ENCODE data around the gene LPGAT1. TPM values are rescaled to one million over a fixed set of nuclear protein-coding genes. Genes with fewer than 3 reads are reported as not detected.

The LPGAT1 gene
- total RNA-seq, 1 experiment from 2014 or later = 41.7 TPM

- H3K27me3 ChIP-seq (ENCODE audit: low read length) = no peaks in the 10 kb centered on the region
- intact Hi-C loops (cut with micrococcal nuclease) = no loop called here
- H3K9ac ChIP-seq (ENCODE audit: low read length) = no peak overlapping the region
- H2AFZ ChIP-seq (ENCODE audit: low read length) = no peak overlapping the region
- no peaks in the 10 kb centered on the region for H3K9me3 ChIP-seq (ENCODE audit: low read length)
- H3K36me3 ChIP-seq (ENCODE audit: low read depth, low read length) = no peaks in the 10 kb centered on the region; the same call in 1 of the 2 replicates
- H3K4me3 ChIP-seq (ENCODE audit: low read length) = no peak overlapping the region
- H3F3A ChIP-seq (ENCODE audit: low read length, unreplicated experiment) = no peaks in the 10 kb centered on the region
- no peaks in the 10 kb centered on the region for H3K9me2 ChIP-seq (replicated peaks; ENCODE audit: low read length)
- ChIA-PET CTCF (no interaction called here), POLR2A (ENCODE audit: unreplicated experiment) (no interaction called here)
- no peak overlapping the region for H3K4me2 ChIP-seq (ENCODE audit: low read length)
- DNase-seq (no peak), ATAC-seq (no peak)
- H3K4me1 ChIP-seq (ENCODE audit: insufficient read depth, low read length) = no peaks in the 10 kb centered on the region
- no peak overlapping the region for H3K27ac ChIP-seq (ENCODE audit: low read length)
- BruUV-seq (replicated peaks) = no TSS peak
- no peaks in the 10 kb centered on the region for H4K20me1 ChIP-seq (ENCODE audit: low read length)
- TF ChIP-seq EZH2phosphoT487 (IDR thresholded peaks at IDR 0.05; ENCODE audit: borderline replicate concordance, low read length) (no peak), EZH2 (IDR thresholded peaks at IDR 0.05; ENCODE audit: low read length, unreplicated experiment) (no peak), CTCF (conservative IDR thresholded peaks at IDR 0.05; ENCODE audit: low read depth, low read length) (no peak)
- no peaks in the 10 kb centered on the region for H3K79me2 ChIP-seq (ENCODE audit: low read length)
These were observed 76.8 kb downstream of the LPGAT1 start for GRCh38 chr1:211753649-211754251.

GRCh38 chr1:211752951-211753486 lies 77.5 kb downstream of the LPGAT1 start:
- no peaks in the 10 kb centered on the region for H4K20me1 ChIP-seq (ENCODE audit: low read length)
- ATAC-seq (no peak), DNase-seq (no peak)
- intact Hi-C loops (cut with micrococcal nuclease) = no loop called here
- no peaks in the 10 kb centered on the region; the same call in 1 of the 2 replicates for H3K36me3 ChIP-seq (ENCODE audit: low read depth, low read length)
- no peaks in the 10 kb centered on the region for H3K27me3 ChIP-seq (ENCODE audit: low read length)
- ChIA-PET CTCF (no interaction called here), POLR2A (ENCODE audit: unreplicated experiment) (no interaction called here)
- no peak overlapping the region for H3K4me3 ChIP-seq (ENCODE audit: low read length)
- H3K4me1 ChIP-seq (ENCODE audit: insufficient read depth, low read length) = no peaks in the 10 kb centered on the region
- H3K27ac ChIP-seq (ENCODE audit: low read length) = no peak overlapping the region
- H2AFZ ChIP-seq (ENCODE audit: low read length) = no peak overlapping the region
- no peaks in the 10 kb centered on the region for H3F3A ChIP-seq (ENCODE audit: low read length, unreplicated experiment)
- TF ChIP-seq EZH2phosphoT487 (IDR thresholded peaks at IDR 0.05; ENCODE audit: borderline replicate concordance, low read length) = no peak
- H3K79me2 ChIP-seq (ENCODE audit: low read length) = no peaks in the 10 kb centered on the region
- H3K4me2 ChIP-seq (ENCODE audit: low read length) = no peak overlapping the region
- no TSS peak for BruUV-seq (replicated peaks)
- no peaks in the 10 kb centered on the region for H3K9me2 ChIP-seq (replicated peaks; ENCODE audit: low read length)
- H3K9me3 ChIP-seq (ENCODE audit: low read length) = no peaks in the 10 kb centered on the region
- no peak overlapping the region for H3K9ac ChIP-seq (ENCODE audit: low read length)

- no peak for ATAC-seq
- no peaks in the 10 kb centered on the region for H3K9me2 ChIP-seq (replicated peaks; ENCODE audit: low read length)
- no peaks in the 10 kb centered on the region for H3K4me1 ChIP-seq (ENCODE audit: insufficient read depth, low read length)
- no peaks in the 10 kb centered on the region for H3K9me3 ChIP-seq (ENCODE audit: low read length)
- no peak overlapping the region for H3K27ac ChIP-seq (ENCODE audit: low read length)
- H4K20me1 ChIP-seq (ENCODE audit: low read length) = no peaks in the 10 kb centered on the region
- no peaks in the 10 kb centered on the region for H3K79me2 ChIP-seq (ENCODE audit: low read length)
- no peaks in the 10 kb centered on the region; the same call in 1 of the 2 replicates for H3K36me3 ChIP-seq (ENCODE audit: low read depth, low read length)
- intact Hi-C loops (cut with micrococcal nuclease) = no loop called here
- H3F3A ChIP-seq (ENCODE audit: low read length, unreplicated experiment) = no peaks in the 10 kb centered on the region
- DNase-seq = no peak
- H3K4me3 ChIP-seq (ENCODE audit: low read length) = no peak overlapping the region
- no TSS peak for BruUV-seq (replicated peaks)
- CTCF ChIA-PET = no interaction called here
- POLR2A ChIA-PET (ENCODE audit: unreplicated experiment) = no interaction called here
- H2AFZ ChIP-seq (ENCODE audit: low read length) = no peak overlapping the region
- H3K4me2 ChIP-seq (ENCODE audit: low read length) = no peak overlapping the region
- no peak overlapping the region for H3K9ac ChIP-seq (ENCODE audit: low read length)
- no peak for TF ChIP-seq CTCF (conservative IDR thresholded peaks at IDR 0.05; ENCODE audit: low read depth, low read length)
- TF ChIP-seq EZH2phosphoT487 (IDR thresholded peaks at IDR 0.05; ENCODE audit: borderline replicate concordance, low read length) = no peak
- TF ChIP-seq EZH2 (IDR thresholded peaks at IDR 0.05; ENCODE audit: low read length, unreplicated experiment) = no peak
- no peaks in the 10 kb centered on the region for H3K27me3 ChIP-seq (ENCODE audit: low read length)
These were observed 78.2 kb downstream of the LPGAT1 start for GRCh38 chr1:211752317-211752716.

All from PC-3 (cell line).